CD14-positive monocyte (primary cell): ENCODE results near the gene CUX1. TPM values are rescaled to one million over a fixed set of nuclear protein-coding genes. Genes with fewer than 3 reads are reported as not detected.

Experiments
- DNase-seq, 3 donors: peaks; one replicate each; pipeline ENCODE4 v3.0.0-alpha.2; 2011 to 2022
- H2AFZ ChIP-seq: 2 replicates; pipeline ENCODE4 v1.6.0; 2012; ENCODE audit warnings: mild to moderate bottlenecking, low read depth, low read length, inconsistent platforms; ENCODE audit not compliant: insufficient read depth, poor library complexity, severe bottlenecking
- H3K27ac ChIP-seq, 2 donors: 1 replicate in 1 of 2; 2 replicates in 1 of 2; pipeline ENCODE4 v1.5.1; 2012 to 2013; ENCODE audit warnings: low read length in 2 of 2, control low read depth in 1 of 2, inconsistent platforms in 1 of 2, low read depth in 1 of 2, mild to moderate bottlenecking in 1 of 2
- H3K27me3 ChIP-seq, 2 donors: one replicate each; pipeline versions ENCODE4 v1.6.0 to v1.6.1; 2011 to 2013; ENCODE audit warnings: low read length in 2 of 2; ENCODE audit not compliant: control insufficient read depth in 2 of 2, insufficient read depth in 2 of 2
- H3K36me3 ChIP-seq, 2 donors: replicated peaks in 1 of 2; 1 replicate in 1 of 2; 2 replicates in 1 of 2; pipeline versions ENCODE4 v1.5.1 to v1.6.1; 2012 to 2013; ENCODE audit warnings: low read length in 2 of 2, control low read depth in 1 of 2, inconsistent platforms in 1 of 2, mild to moderate bottlenecking in 1 of 2; ENCODE audit not compliant: insufficient read depth in 2 of 2, control insufficient read depth in 1 of 2
- H3K4me1 ChIP-seq, 2 donors: 1 replicate in 1 of 2; 2 replicates in 1 of 2; pipeline versions ENCODE4 v1.5.1 to v1.6.1; 2012 to 2013; ENCODE audit warnings: low read length in 2 of 2, control low read depth in 1 of 2, inconsistent platforms in 1 of 2, mild to moderate bottlenecking in 1 of 2, moderate library complexity in 1 of 2; ENCODE audit not compliant: insufficient read depth in 2 of 2, control insufficient read depth in 1 of 2
- H3K4me2 ChIP-seq: replicated peaks from 2 replicates; pipeline ENCODE3; 2012; ENCODE audit warnings: low read length, moderate library complexity, mild to moderate bottlenecking; ENCODE audit not compliant: poor library complexity, severe bottlenecking; ENCODE audit errors: extremely low read depth
- H3K4me3 ChIP-seq, 3 experiments: fragments of 200-600 bp in 1 of 3; sonication (generic) in 1 of 3; replicated peaks in 1 of 3; 1 replicate in 2 of 3; 2 replicates in 1 of 3; pipeline ENCODE4 v1.5.1; 2011 to 2013; ENCODE audit warnings: low read length in 3 of 3, mild to moderate bottlenecking in 3 of 3, control low read depth in 2 of 3, low read depth in 2 of 3, inconsistent platforms in 1 of 3, moderate library complexity in 1 of 3
- H3K79me2 ChIP-seq: 2 replicates; pipeline ENCODE4 v1.6.0; 2012; ENCODE audit warnings: mild to moderate bottlenecking, control low read depth, inconsistent platforms, low read length, moderate library complexity; ENCODE audit not compliant: insufficient read depth
- H3K9ac ChIP-seq: 2 replicates; pipeline ENCODE4 v1.6.0; 2017; ENCODE audit warnings: low read length, mild to moderate bottlenecking; ENCODE audit not compliant: insufficient read depth, poor library complexity, severe bottlenecking
- H3K9me3 ChIP-seq, 2 donors: replicated peaks in 1 of 2; 1 replicate in 1 of 2; 2 replicates in 1 of 2; pipeline versions ENCODE4 v1.5.1 to v1.6.1; 2012 to 2013; ENCODE audit warnings: low read length in 2 of 2, control low read depth in 1 of 2; ENCODE audit not compliant: control insufficient read depth in 1 of 2, insufficient read depth in 1 of 2
- H4K20me1 ChIP-seq: 2 replicates; pipeline ENCODE4 v1.6.0; 2012; ENCODE audit warnings: mild to moderate bottlenecking, low read length, control low read depth, moderate library complexity; ENCODE audit not compliant: insufficient read depth
- H3K27ac Mint-ChIP-seq, 7 donors: one replicate each; pipeline ENCODE4 v1.8.0; 2020; ENCODE audit warnings: mild to moderate bottlenecking in 7 of 7, mixed read lengths in 7 of 7, moderate library complexity in 6 of 7, inconsistent platforms in 2 of 7
- H3K27me3 Mint-ChIP-seq, 3 donors: one replicate each; pipeline ENCODE4 v1.8.0; 2021 to 2022; ENCODE audit warnings: low read depth in 3 of 3, mild to moderate bottlenecking in 3 of 3, mixed read lengths in 3 of 3, moderate library complexity in 3 of 3, inconsistent platforms in 1 of 3
- H3K36me3 Mint-ChIP-seq, 2 donors: one replicate each; pipeline ENCODE4 v1.8.0; 2020; ENCODE audit warnings: mixed read lengths in 2 of 2, inconsistent platforms in 1 of 2, mild to moderate bottlenecking in 1 of 2
- H3K4me1 Mint-ChIP-seq: one replicate; pipeline ENCODE4 v1.8.0; 2020; ENCODE audit warnings: mild to moderate bottlenecking, mixed read lengths
- H3K4me3 Mint-ChIP-seq, 2 donors: one replicate each; pipeline ENCODE4 v1.8.0; 2020; ENCODE audit warnings: mild to moderate bottlenecking in 2 of 2, mixed read lengths in 2 of 2, moderate library complexity in 1 of 2
- H3K9me3 Mint-ChIP-seq, 7 donors: one replicate each; pipeline ENCODE4 v1.8.0; 2020 to 2022; ENCODE audit warnings: mixed read lengths in 7 of 7, mild to moderate bottlenecking in 6 of 7, moderate library complexity in 6 of 7, inconsistent platforms in 2 of 7
- WGBS: methylation state at CpG from one replicate; pipeline ENCODE4 v1.1.5; 2013; ENCODE audit warnings: missing lambda C conversion rate; ENCODE audit not compliant: insufficient coverage; 5-methylcytosine and 5-hydroxymethylcytosine counted together
- intact Hi-C, 2 donors: fragments of 100-400 bp; cut with micrococcal nuclease; formaldehyde crosslinking; loops; one replicate each; pipeline versions ENCODE4 v1.15.0 to v1.15.1; 2023
- polyA plus RNA-seq, 3 donors: library from polyadenylated mRNA; depleted of rRNA in 1 of 3; unstranded in 2 of 3; stranded (reverse) in 1 of 3; fragments of 300-500 nt in 2 of 3; fragments of >200 nt in 1 of 3; fragmentation: Illumina TruSeq in 2 of 3; gene quantifications; 1 replicate in 2 of 3; 2 replicates in 1 of 3; pipeline ENCODE4 v1.2.3, GENCODE V29; 2012 to 2021
- TF ChIP-seq, protein P1 (sequence below): fragments of 200-600 bp; IDR thresholded peaks from one replicate; pipeline ENCODE4 v1.8.0; 2022; ENCODE audit warnings: antibody characterized with exemption, mild to moderate bottlenecking

The CUX1 gene
- polyA plus RNA-seq, 3 donors, result 17.6 to 38.0 (median 28.0) TPM

DNA sequence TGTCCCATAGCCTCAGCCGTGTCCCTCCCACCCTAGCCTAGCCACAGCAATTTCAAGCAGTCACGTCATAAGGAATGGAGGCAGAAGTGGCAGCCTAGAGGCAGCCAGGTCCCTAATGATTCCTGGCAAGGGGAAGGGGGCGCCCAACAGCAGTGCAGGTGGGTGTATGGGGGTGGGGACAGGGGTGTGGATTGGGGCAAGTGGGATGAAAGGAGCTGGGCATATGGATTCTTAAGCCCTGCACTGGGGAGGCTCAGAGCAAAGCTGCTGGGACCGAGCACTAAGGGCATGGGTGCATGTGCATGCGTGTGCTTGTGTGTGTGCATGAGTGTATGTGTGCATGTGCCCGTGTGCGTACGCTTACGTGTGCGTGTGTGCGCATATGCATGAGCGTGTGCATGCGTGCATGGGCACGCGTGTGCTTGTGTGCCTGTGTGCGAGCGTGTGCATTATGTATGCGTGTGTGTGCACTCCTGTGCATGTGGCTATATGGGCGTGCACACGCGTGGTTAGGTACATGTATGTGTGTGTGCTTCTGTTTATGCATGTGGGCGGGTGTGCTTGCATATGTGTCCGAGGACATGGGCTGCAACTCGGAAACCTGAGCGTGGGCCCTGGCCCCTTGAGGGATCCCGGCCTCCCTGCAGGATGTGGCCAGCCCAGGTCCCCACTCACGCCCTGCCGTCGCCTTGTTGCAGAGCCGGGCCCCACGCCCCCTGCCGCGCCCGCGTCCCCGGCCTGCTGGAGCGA lies 503.4 kb downstream of the CUX1 start:
- Histone ChIP-seq H3K9ac (no peak overlapping the region), H3K27me3 (no peaks in the 10 kb centered on the region), H3K4me1 (no peaks in the 10 kb centered on the region), H4K20me1 (peaks cover 6% of the 10 kb centered on the region), H3K79me2 (no peaks in the 10 kb centered on the region), H3K4me3 (no peak overlapping the region), H3K27ac (no peak overlapping the region), H2AFZ (no peak overlapping the region), H3K36me3 (peaks cover 37 to 51% of the 10 kb centered on the region in 2 donors), H3K4me2 (no peak overlapping the region), H3K9me3 (no peaks in the 10 kb centered on the region)
- peaks cover 0 to 4% (median 0%) of the 10 kb centered on the region in 7 donors for H3K9me3 Mint-ChIP-seq
- TF ChIP-seq, protein P1, sequence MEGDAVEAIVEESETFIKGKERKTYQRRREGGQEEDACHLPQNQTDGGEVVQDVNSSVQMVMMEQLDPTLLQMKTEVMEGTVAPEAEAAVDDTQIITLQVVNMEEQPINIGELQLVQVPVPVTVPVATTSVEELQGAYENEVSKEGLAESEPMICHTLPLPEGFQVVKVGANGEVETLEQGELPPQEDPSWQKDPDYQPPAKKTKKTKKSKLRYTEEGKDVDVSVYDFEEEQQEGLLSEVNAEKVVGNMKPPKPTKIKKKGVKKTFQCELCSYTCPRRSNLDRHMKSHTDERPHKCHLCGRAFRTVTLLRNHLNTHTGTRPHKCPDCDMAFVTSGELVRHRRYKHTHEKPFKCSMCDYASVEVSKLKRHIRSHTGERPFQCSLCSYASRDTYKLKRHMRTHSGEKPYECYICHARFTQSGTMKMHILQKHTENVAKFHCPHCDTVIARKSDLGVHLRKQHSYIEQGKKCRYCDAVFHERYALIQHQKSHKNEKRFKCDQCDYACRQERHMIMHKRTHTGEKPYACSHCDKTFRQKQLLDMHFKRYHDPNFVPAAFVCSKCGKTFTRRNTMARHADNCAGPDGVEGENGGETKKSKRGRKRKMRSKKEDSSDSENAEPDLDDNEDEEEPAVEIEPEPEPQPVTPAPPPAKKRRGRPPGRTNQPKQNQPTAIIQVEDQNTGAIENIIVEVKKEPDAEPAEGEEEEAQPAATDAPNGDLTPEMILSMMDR, result no peak
- peaks cover 38 to 48% of the 10 kb centered on the region in 2 donors for H3K36me3 Mint-ChIP-seq
- H3K4me3 Mint-ChIP-seq, result no peak overlapping the region
- peaks cover 0 to 7% (median 1%) of the 10 kb centered on the region in 3 donors for H3K27me3 Mint-ChIP-seq
- intact Hi-C loops, result no loop called here
- H3K27ac Mint-ChIP-seq, result no peak overlapping the region
- WGBS, result 93% methylated on average over 35 of the region's 37 CpGs
- DNase-seq, result no peak
- peaks cover 7% of the 10 kb centered on the region for H3K4me1 Mint-ChIP-seq

DNA sequence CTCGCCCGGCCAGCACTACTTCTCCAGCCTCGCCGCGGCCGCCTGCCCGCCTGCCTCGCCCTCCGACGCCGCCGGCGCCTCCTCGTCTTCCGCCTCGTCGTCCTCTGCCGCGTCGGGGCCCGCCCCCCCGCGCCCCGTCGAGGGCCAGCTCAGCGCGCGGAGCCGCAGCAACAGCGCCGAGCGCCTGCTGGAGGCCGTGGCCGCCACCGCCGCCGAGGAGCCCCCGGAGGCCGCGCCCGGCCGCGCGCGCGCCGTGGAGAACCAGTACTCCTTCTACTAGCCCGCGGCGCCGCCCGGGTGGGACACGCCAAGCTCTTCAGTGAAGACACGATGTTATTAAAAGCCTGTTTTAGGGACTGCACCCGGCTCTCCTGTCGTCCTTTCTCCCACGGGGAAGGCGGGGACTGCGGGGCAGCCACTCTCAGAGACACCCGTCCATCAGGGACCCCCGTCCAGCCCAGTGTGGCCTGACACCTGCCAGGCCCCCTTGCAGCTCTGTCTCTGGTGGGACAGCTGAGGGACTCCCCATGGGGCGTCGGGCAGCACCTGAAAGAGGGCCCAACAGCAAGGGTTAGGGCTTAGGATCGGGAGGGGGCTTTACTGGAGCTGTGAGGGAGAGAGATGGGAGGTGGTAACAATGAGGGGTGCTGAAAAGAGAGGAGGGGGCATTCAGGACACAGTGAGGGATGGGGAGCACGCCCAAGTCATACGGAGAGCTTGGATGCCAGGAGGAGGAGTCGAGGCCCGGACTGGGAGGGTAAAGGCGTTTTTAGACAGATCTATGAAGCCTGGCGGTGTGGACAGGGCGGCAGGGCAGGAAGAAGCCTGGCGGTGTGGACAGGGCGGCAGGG lies 504.1 kb downstream of the CUX1 start:
- Histone ChIP-seq H3K36me3 (peaks cover 34 to 44% of the 10 kb centered on the region in 2 donors), H3K4me1 (no peaks in the 10 kb centered on the region), H3K4me3 (no peak overlapping the region), H3K9ac (no peak overlapping the region), H3K4me2 (no peak overlapping the region), H3K9me3 (no peaks in the 10 kb centered on the region), H4K20me1 (peaks cover 6% of the 10 kb centered on the region), H2AFZ (no peak overlapping the region), H3K27me3 (no peaks in the 10 kb centered on the region), H3K27ac (no peak overlapping the region), H3K79me2 (no peaks in the 10 kb centered on the region)
- Mint-ChIP-seq H3K4me3 (no peak overlapping the region), H3K36me3 (peaks cover 36 to 46% of the 10 kb centered on the region in 2 donors), H3K4me1 (peaks cover 7% of the 10 kb centered on the region), H3K27ac (no peak overlapping the region), H3K27me3 (peaks cover under 1 to 7% (median 1%) of the 10 kb centered on the region in 3 donors), H3K9me3 (peaks cover 0 to 4% (median 0%) of the 10 kb centered on the region in 7 donors)
- TF ChIP-seq, protein P1, result no peak
- DNase-seq, result peak in 1 of 3 donors; percentile 29
- intact Hi-C loops, result no loop called here
- 76% methylated on average over 68 of the region's 73 CpGs for WGBS
